HG03159 (cell line): ENCODE results near the gene SLIT3.

ENCODE experiments used
- ATAC-seq: cut with Tn5 transposase; IDR thresholded peaks from one replicate; pipeline ENCODE4 v1.9.1; 2021; ENCODE audit warnings: mild to moderate bottlenecking, moderate library complexity; ENCODE audit not compliant: unreplicated experiment

The SLIT3 gene

GRCh38 chr5:168975331-168975730 is 325.6 kb downstream of the SLIT3 start:
- ATAC-seq = no peak

GRCh38 chr5:168974082-168974481 is 326.9 kb downstream of the SLIT3 start:
- ATAC-seq = no peak

- ATAC-seq = no peak
Measured at GRCh38 chr5:168972731-168973130, 328.2 kb downstream of the SLIT3 start.

GRCh38 chr5:168971100-168971499 is 329.8 kb downstream of the SLIT3 start:
- ATAC-seq = no peak

GRCh38 chr5:168969326-168969886 is 331.5 kb downstream of the SLIT3 start:
- no peak for ATAC-seq

GRCh38 chr5:168967882-168968620 is 332.9 kb downstream of the SLIT3 start:
- ATAC-seq = no peak

- ATAC-seq = no peak
Measured at GRCh38 chr5:168965638-168966037, 335.3 kb downstream of the SLIT3 start.

GRCh38 chr5:168964182-168964581 is 336.8 kb downstream of the SLIT3 start:
- no peak for ATAC-seq

GRCh38 chr5:168962306-168962705 is 338.6 kb downstream of the SLIT3 start:
- ATAC-seq = no peak

- ATAC-seq = no peak
Measured at GRCh38 chr5:168961681-168962080, 339.3 kb downstream of the SLIT3 start.

- ATAC-seq = no peak
Measured at GRCh38 chr5:168960497-168960896, 340.4 kb downstream of the SLIT3 start.

GRCh38 chr5:168953351-168953750 is 347.6 kb downstream of the SLIT3 start:
- ATAC-seq = no peak

- no peak for ATAC-seq
Measured at GRCh38 chr5:168952196-168952595, 348.7 kb downstream of the SLIT3 start.

GRCh38 chr5:168951769-168952168 is 349.2 kb downstream of the SLIT3 start:
- no peak for ATAC-seq

GRCh38 chr5:168951356-168951755 is 349.6 kb downstream of the SLIT3 start:
- ATAC-seq = no peak

- peak; percentile 46 for ATAC-seq
Measured at GRCh38 chr5:168950241-168950951, 350.5 kb downstream of the SLIT3 start.

GRCh38 chr5:168948746-168949145 is 352.2 kb downstream of the SLIT3 start:
- no peak for ATAC-seq

- ATAC-seq = peak; percentile 72
Measured at GRCh38 chr5:168947212-168947868, 353.6 kb downstream of the SLIT3 start.

- no peak for ATAC-seq
Measured at GRCh38 chr5:168946363-168946762, 354.6 kb downstream of the SLIT3 start.

- no peak for ATAC-seq
Measured at GRCh38 chr5:168944004-168944403, 356.9 kb downstream of the SLIT3 start.

- no peak for ATAC-seq
Measured at GRCh38 chr5:168943091-168943884, 357.7 kb downstream of the SLIT3 start.
